HG02610 (cell line): ENCODE measurements around the gene SPATA32.
"Not testable (repeated sequence)": the region's sequence is repeated elsewhere in the genome, so short reads cannot be mapped to it uniquely, and the experiment has no call there.

Experiments used
- ATAC-seq: cut with Tn5 transposase; IDR thresholded peaks from one replicate; pipeline ENCODE4 v1.9.1; 2021; ENCODE audit warnings: mild to moderate bottlenecking, moderate library complexity; ENCODE audit not compliant: unreplicated experiment

The SPATA32 gene

GRCh38 chr17:45271603-45272002 lies 9.7 kb upstream of the SPATA32 start:
- no peak for ATAC-seq

GRCh38 chr17:45270828-45271418 lies 9.0 kb upstream of the SPATA32 start:
- no peak for ATAC-seq

- no peak for ATAC-seq
Observed at GRCh38 chr17:45269912-45270311, 8.0 kb upstream of the SPATA32 start.

GRCh38 chr17:45267436-45268055 lies 5.7 kb upstream of the SPATA32 start:
- ATAC-seq, result no peak

GRCh38 chr17:45266372-45266926 lies 4.6 kb upstream of the SPATA32 start:
- ATAC-seq, result no peak

- ATAC-seq, result no peak
Observed at GRCh38 chr17:45265821-45266220, 3.9 kb upstream of the SPATA32 start.

GRCh38 chr17:45264988-45265387 lies 3.1 kb upstream of the SPATA32 start:
- no peak for ATAC-seq

GRCh38 chr17:45264430-45264829 lies 2.5 kb upstream of the SPATA32 start:
- ATAC-seq, result no peak

- ATAC-seq, result no peak
Observed at GRCh38 chr17:45263477-45263860, 1.6 kb upstream of the SPATA32 start.

- no peak for ATAC-seq
Observed at GRCh38 chr17:45262516-45263476, 902 bp upstream of the SPATA32 start.

GRCh38 chr17:45260204-45260783 lies 1.6 kb downstream of the SPATA32 start:
- no peak for ATAC-seq

GRCh38 chr17:45258981-45259380 lies 2.9 kb downstream of the SPATA32 start:
- ATAC-seq, result no peak

- ATAC-seq, result no peak
Observed at GRCh38 chr17:45257115-45257514, 4.8 kb downstream of the SPATA32 start.

GRCh38 chr17:45256114-45256966 lies 5.6 kb downstream of the SPATA32 start:
- ATAC-seq, result no peak

- no peak for ATAC-seq
Observed at GRCh38 chr17:45255358-45255757, 6.5 kb downstream of the SPATA32 start.

GRCh38 chr17:45253879-45254278 lies 8.0 kb downstream of the SPATA32 start:
- no peak for ATAC-seq

GRCh38 chr17:45253237-45253636 lies 8.7 kb downstream of the SPATA32 start:
- not testable (repeated sequence) for ATAC-seq

- ATAC-seq, result no peak
Observed at GRCh38 chr17:45251931-45252330, 10.0 kb downstream of the SPATA32 start.

GRCh38 chr17:45248132-45248957 lies 13.5 kb downstream of the SPATA32 start:
- peak; percentile 51 for ATAC-seq
